Caco-2 (cell line): Measurements from ENCODE around the gene MCTP2. TPM values are rescaled to one million over a fixed set of nuclear protein-coding genes. Genes with fewer than 3 reads are reported as not detected.

Experiments used
- BruUV-seq: library from RNA; stranded (reverse); fragments of 400-500 nt; replicated peaks from 2 replicates; lab custom pipeline; 2021; lab: Mats Ljungman, UMichigan
- CTCF ChIA-PET: fragments of 300-600 bp; sonication (Branson Sonifier 250); formaldehyde crosslinking; loops from one replicate; lab custom pipeline; 2022; ENCODE audit warnings: antibody characterized with exemption; lab: Charles Lee
- POLR2A ChIA-PET: fragments of 300-600 bp; sonication (Branson Sonifier 250); formaldehyde crosslinking; loops from one replicate; lab custom pipeline; 2022; ENCODE audit warnings: antibody characterized with exemption; lab: Charles Lee
- DNase-seq, 2 experiments: peaks; one replicate each; pipeline versions ENCODE4 v3.0.0 to v3.0.0-alpha.2; 2020 to 2022
- H3K27me3 ChIP-seq: replicated peaks from 2 replicates; pipeline ENCODE4 v1.6.0; 2011; ENCODE audit warnings: low read length; ENCODE audit not compliant: control insufficient read depth, insufficient read depth
- H3K36me3 ChIP-seq: 2 replicates; pipeline ENCODE4 v1.5.1; 2011; ENCODE audit warnings: low read length; ENCODE audit not compliant: control insufficient read depth, insufficient read depth
- H3K4me1 ChIP-seq: fragments of 250-450 bp; sonication (Bioruptor Pico); 2 replicates; pipeline ENCODE4 v1.5.1; 2020; ENCODE audit warnings: mild to moderate bottlenecking
- H3K4me3 ChIP-seq: 2 replicates; pipeline ENCODE4 v1.5.1; 2011; ENCODE audit warnings: low read depth, mild to moderate bottlenecking, control low read depth, low read length
- H3K9me3 ChIP-seq: fragments of 250-450 bp; sonication (Bioruptor Pico); 2 replicates; pipeline ENCODE4 v1.5.1; 2020; ENCODE audit warnings: mild to moderate bottlenecking, moderate library complexity
- H3K27ac Mint-ChIP-seq: one replicate; pipeline ENCODE4 v1.8.0; 2022; ENCODE audit warnings: mixed read lengths; ENCODE audit not compliant: unreplicated experiment
- H3K27me3 Mint-ChIP-seq: one replicate; pipeline ENCODE4 v1.8.0; 2022; ENCODE audit warnings: mixed read lengths; ENCODE audit not compliant: insufficient read depth, unreplicated experiment
- H3K36me3 Mint-ChIP-seq: one replicate; pipeline ENCODE4 v1.8.0; 2022; ENCODE audit warnings: mild to moderate bottlenecking, mixed read lengths; ENCODE audit not compliant: insufficient read depth, unreplicated experiment
- H3K4me1 Mint-ChIP-seq: one replicate; pipeline ENCODE4 v1.8.0; 2022; ENCODE audit warnings: low read depth, mixed read lengths; ENCODE audit not compliant: unreplicated experiment
- H3K4me3 Mint-ChIP-seq: one replicate; pipeline ENCODE4 v1.8.0; 2022; ENCODE audit warnings: mild to moderate bottlenecking, moderate library complexity, mixed read lengths; ENCODE audit not compliant: unreplicated experiment
- H3K9me3 Mint-ChIP-seq: one replicate; pipeline ENCODE4 v1.8.0; 2022; ENCODE audit warnings: mixed read lengths; ENCODE audit not compliant: unreplicated experiment
- CTCF ChIP-seq, 2 experiments: fragments of 200-600 bp in 1 of 2; IDR thresholded peaks; 1 replicate in 1 of 2; 2 replicates in 1 of 2; pipeline versions ENCODE4 v1.5.1 to v1.8.0; 2011 to 2022; ENCODE audit warnings: antibody characterized with exemption in 1 of 2, control low read depth in 1 of 2, inconsistent platforms in 1 of 2, low read depth in 1 of 2, low read length in 1 of 2, mild to moderate bottlenecking in 1 of 2, moderate library complexity in 1 of 2; ENCODE audit not compliant: insufficient read depth in 1 of 2, severe bottlenecking in 1 of 2, unreplicated experiment in 1 of 2
- intact Hi-C: fragments of 100-400 bp; cut with micrococcal nuclease; formaldehyde crosslinking; loops from one replicate; pipeline ENCODE4 v1.10.0; 2022; ENCODE audit not compliant: unreplicated experiment
- total RNA-seq: library from RNA; stranded (reverse); gene quantifications from 2 replicates; pipeline ENCODE4 v1.2.3, GENCODE V29; 2022

The MCTP2 gene
- total RNA-seq, 1 experiment from 2014 or later = 9.9 TPM

DNA sequence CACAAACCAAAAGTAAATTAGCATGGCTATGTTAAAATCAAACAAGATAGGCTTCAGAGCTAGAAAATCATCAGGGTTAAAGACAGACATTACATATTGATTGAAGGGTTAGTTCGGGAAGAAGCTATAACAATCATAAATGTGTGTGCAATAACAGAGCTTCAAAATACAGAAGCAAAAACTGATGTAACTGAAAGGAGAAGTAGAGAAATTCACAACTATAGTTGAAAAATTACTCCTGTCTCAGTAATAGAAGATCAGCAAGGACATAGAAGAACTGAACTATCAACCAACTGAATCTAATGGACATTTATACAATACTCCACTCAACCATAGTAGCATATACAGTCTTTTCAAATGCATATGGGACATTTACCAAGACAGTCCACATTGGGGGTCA is 59.4 kb downstream of the MCTP2 start:
- DNase-seq = no peak
- no peaks in the 10 kb centered on the region for H3K27me3 ChIP-seq
- CTCF ChIA-PET = no interaction called here
- H3K9me3 ChIP-seq = peaks cover 7% of the 10 kb centered on the region; the same call in 1 of the 2 replicates
- Mint-ChIP-seq H3K27me3 (no peaks in the 10 kb centered on the region), H3K4me3 (no peak overlapping the region), H3K27ac (no peak overlapping the region), H3K9me3 (peaks cover 11% of the 10 kb centered on the region), H3K36me3 (no peaks in the 10 kb centered on the region), H3K4me1 (no peaks in the 10 kb centered on the region)
- no peak for TF ChIP-seq CTCF (IDR thresholded peaks at IDR 0.05; ENCODE audit: insufficient read depth in 1 of 2, low read depth in 1 of 2, low read length in 1 of 2, severe bottlenecking in 1 of 2, unreplicated experiment in 1 of 2)
- H3K4me1 ChIP-seq = no peaks in the 10 kb centered on the region
- H3K4me3 ChIP-seq = no peak overlapping the region
- intact Hi-C loops = no loop called here
- no peaks in the 10 kb centered on the region for H3K36me3 ChIP-seq
- BruUV-seq = no TSS peak
- POLR2A ChIA-PET = no interaction called here

DNA sequence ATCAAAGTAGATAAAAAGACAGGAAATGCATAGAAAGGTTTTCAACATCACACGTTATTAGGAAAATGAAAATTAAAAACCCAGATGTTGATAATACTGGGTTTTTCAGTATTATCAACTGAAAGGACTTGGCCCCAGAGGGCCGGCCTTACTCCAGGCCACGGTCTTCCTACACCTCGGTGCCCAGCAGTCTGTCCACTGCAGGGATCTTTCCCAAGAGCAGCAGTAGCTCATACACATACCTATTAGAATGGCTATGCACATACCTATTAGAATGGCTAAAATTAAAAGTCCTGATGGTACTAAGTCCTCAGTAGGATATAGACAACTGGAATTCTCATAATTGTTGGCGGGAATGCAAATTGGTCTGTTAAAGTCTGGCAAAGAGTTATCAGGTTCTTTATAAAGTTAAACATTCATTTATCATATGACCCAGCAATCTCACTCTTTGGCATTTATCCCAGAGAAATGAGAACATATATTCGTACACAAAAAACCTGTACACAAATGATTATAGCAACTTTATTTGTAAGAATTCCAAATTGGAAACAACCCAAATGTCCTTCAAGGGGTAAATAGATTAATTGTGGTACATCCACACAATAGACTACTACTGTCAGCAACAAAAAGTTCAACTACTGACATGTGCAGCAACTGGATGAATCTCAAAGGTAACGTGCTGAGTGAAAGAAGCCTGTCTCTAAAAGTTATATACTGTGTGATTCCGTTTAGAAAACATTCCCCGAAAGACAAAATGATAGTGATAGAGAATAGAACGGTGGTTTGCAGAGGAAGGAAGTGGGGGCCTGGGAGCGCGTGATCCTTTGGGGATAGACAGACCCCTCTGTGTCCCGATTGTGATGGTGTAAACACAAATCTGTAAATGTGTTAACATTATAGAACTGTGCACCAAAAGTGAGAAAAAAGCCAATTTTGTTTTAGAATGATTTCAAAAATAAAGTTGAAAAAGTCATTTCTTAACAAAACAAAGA is 62.3 kb downstream of the MCTP2 start:
- no peak for TF ChIP-seq CTCF (IDR thresholded peaks at IDR 0.05; ENCODE audit: insufficient read depth in 1 of 2, low read depth in 1 of 2, low read length in 1 of 2, severe bottlenecking in 1 of 2, unreplicated experiment in 1 of 2)

DNA sequence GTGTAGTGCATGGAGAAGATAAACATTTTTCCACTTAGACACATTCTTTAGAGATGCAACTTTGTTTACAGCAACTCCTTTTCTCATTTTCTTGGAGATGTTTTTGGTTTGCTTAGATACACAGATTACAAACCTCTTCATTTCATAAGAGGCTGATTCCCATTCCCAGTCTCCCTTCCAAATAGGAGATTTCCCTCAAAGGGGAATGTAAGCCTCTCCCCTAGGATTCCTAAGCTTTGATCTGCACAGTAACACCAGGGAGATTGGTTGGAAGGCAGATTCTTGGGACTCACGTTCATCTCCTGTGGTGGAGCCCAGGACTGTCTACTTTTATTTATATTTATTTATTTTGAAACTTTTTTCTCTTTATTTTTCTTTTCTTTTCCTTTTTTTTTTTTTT is 63.2 kb downstream of the MCTP2 start:
- Histone ChIP-seq H3K4me3 (no peak overlapping the region), H3K9me3 (peaks cover 7% of the 10 kb centered on the region; the same call in 1 of the 2 replicates), H3K36me3 (no peaks in the 10 kb centered on the region), H3K4me1 (no peaks in the 10 kb centered on the region), H3K27me3 (no peaks in the 10 kb centered on the region)
- Mint-ChIP-seq H3K27me3 (no peaks in the 10 kb centered on the region), H3K27ac (no peak overlapping the region), H3K4me3 (no peak overlapping the region), H3K4me1 (no peaks in the 10 kb centered on the region), H3K36me3 (peaks cover 5% of the 10 kb centered on the region), H3K9me3 (no peaks in the 10 kb centered on the region)
- no TSS peak for BruUV-seq
- intact Hi-C loops = no loop called here
- CTCF ChIA-PET = no interaction called here
- POLR2A ChIA-PET = no interaction called here
- TF ChIP-seq CTCF (IDR thresholded peaks at IDR 0.05; ENCODE audit: insufficient read depth in 1 of 2, low read depth in 1 of 2, low read length in 1 of 2, severe bottlenecking in 1 of 2, unreplicated experiment in 1 of 2) = no peak
- no peak for DNase-seq

More for the DNA sequence above, 62.3 kb downstream of the MCTP2 start:
- Histone ChIP-seq H3K4me1 (no peaks in the 10 kb centered on the region), H3K9me3 (peaks cover 7% of the 10 kb centered on the region; the same call in 1 of the 2 replicates), H3K4me3 (no peak overlapping the region), H3K27me3 (no peaks in the 10 kb centered on the region), H3K36me3 (no peaks in the 10 kb centered on the region)
- no peaks in the 10 kb centered on the region for H3K4me1 Mint-ChIP-seq
- intact Hi-C loops = no loop called here
- BruUV-seq = no TSS peak
- ChIA-PET POLR2A (no interaction called here), CTCF (no interaction called here)
- no peak overlapping the region for H3K27ac Mint-ChIP-seq
- H3K27me3 Mint-ChIP-seq = no peaks in the 10 kb centered on the region
- no peak for DNase-seq
- peaks cover 3% of the 10 kb centered on the region for H3K9me3 Mint-ChIP-seq
- H3K4me3 Mint-ChIP-seq = no peak overlapping the region
- no peaks in the 10 kb centered on the region for H3K36me3 Mint-ChIP-seq
